GM19324 (cell line): ENCODE measurements around the gene NFAM1.

Experiments
- ATAC-seq: cut with Tn5 transposase; IDR thresholded peaks from one replicate; pipeline ENCODE4 v1.9.1; 2021; ENCODE audit warnings: mild to moderate bottlenecking, moderate library complexity; ENCODE audit not compliant: unreplicated experiment, low FRiP score

NFAM1 gene

GRCh38 chr22:42439821-42440674 is 7.8 kb upstream of the NFAM1 start:
- ATAC-seq: no peak

DNA sequence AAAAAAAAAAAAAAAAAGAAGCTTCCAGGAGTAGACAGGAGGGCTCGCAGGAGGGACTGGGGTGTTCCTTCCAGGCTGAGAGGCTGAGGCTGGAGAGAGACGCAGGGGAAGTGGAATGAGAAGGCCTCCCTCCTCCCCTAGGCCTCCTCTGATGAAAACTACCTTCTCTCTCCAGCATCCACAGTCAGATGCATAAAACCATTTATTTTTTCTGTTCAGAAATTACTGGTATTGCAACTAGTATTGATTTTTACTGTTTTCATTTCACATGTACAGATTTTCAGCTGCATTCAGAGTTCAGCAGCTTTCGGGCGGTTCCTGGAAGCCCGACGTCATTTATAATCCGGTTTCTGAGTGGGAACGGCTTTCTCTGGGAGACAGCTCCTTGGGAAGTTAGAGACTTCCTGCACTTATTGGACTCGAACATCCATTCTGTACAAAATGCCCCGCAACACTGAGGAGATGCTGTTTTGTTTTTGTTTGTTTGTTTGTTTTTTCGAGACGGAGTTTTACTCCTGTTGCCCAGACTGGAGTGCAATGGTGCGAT is 6.9 kb upstream of the NFAM1 start:
- ATAC-seq: no peak

DNA sequence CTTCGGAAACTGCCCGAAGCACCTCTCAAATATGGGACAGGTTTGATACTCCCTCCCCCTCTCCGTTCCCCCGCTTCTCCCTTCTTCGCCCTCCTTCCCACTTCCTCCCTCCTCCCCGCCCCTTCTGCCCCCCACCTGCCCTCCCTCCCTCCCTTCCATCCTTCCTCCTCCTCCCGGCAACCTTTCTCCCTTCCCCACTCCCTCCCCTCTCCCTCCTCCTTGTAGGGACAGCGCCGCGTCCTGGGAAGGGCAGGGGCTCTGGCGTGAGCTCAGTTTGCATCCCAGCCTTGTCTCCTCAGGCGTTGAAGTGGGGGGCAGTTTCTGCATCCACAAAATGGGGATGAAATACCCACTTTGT is 6.1 kb upstream of the NFAM1 start:
- no peak for ATAC-seq

GRCh38 chr22:42437488-42438292 is 5.5 kb upstream of the NFAM1 start:
- no peak for ATAC-seq

GRCh38 chr22:42436404-42436803 is 4.2 kb upstream of the NFAM1 start:
- no peak for ATAC-seq

DNA sequence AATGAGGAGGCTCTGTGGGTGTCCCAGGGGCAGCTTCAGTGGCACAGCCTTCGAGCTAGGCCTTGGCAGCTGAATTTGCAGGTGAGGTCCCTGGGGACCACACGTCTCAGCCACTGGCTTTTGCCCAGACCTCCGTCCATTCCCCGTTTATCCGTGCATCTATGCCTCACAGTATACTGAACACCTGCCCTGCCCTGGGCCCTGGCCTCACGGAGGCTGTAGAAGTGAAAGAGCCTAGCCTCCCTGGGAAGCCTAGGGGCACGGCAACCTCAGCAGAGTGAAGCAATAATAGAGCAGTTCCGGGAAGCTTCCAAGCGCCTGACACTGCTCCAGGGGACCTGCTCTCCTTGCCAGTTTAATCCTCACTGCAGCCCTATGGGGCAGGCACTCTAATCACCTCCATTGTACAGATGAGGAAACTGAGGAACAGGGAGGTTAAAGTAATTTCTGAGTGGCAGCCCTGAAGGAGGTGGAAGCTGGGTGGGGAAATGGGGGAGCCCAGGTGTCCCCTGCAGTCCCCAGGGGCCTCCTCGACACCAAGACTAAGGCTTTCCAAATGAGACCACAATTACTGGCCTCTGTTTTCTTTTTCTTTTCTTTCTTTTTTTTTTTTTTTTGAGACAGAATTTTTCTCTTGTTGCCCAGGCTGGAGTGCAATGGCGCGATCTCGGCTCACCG is 2.7 kb upstream of the NFAM1 start:
- no peak for ATAC-seq

- ATAC-seq: no peak
Measured at GRCh38 chr22:42433754-42434682, 1.8 kb upstream of the NFAM1 start.

- ATAC-seq: no peak
Measured at GRCh38 chr22:42432818-42433217, 615 bp upstream of the NFAM1 start.

DNA sequence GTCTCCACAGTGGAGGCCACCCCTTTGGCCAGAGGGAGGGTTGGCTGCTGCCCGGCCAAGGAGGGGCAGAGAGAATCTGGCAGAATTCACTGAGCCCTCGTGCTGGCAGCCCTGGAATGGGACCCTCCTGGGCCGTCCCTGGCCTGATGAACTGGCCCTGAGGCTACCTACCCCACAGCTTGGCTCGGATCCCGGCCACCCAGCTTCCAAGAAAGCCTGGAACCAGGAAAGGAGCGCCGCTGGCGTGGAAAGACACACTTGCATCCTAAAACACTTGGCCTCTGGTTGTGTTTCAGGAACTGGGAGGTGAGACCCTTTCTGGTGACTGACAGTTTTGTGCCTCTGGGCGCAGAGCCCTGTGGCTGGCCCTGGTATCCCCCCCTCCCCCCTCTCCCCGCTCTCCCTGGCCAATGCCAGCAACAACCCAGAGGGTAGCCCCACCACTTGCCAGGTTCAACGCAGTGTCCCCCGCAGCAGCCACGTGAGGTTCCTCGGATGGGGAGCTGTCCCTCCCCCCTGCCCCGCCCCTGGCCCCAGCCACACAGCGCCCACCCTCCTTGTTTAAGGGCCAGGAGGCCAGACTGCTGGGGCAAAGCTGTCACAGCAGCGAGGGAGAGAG is 693 bp downstream of the NFAM1 start:
- no peak for ATAC-seq

GRCh38 chr22:42430528-42431125 is 1.6 kb downstream of the NFAM1 start:
- ATAC-seq: no peak

DNA sequence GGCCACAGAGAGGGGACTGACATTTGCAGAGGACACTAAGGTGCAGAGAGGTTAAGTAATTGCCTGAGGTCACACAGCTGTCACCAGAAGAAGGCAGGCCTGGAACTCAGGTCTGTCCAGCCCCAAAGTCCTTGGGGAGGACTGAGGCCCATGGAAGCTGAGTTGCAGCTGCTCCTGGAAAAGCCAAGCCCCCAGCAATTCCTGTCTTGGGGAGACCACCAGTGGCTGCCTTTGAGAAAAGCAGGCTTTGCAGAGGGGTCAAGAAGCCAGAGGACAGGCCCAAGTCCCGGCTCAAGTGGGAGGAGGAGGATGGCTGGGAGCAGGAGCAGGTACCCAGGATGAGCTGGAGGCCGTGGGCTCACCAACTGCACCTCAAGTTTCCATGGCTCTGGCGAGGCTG is 3.4 kb downstream of the NFAM1 start:
- ATAC-seq: no peak

DNA sequence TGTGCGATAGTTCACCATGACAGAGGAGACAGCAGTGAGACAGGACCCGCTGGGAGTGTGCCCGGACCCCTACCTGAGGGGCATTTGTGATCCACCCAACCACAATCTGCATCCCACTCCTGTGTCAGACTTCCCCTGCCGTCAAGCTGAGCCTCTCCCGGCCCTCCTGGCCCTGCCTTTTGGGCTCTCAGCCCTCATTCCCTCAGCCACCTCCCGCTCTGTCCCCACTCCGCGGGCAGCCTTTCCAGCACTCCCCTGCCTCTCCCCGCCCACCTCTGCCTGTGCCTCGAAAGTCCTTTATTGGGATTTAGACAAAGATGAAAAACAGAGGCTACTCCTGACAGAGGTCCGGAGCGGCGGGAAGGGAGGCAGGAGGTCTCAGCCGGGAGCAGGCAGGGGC is 4.2 kb downstream of the NFAM1 start:
- ATAC-seq: no peak

- no peak for ATAC-seq
Measured at GRCh38 chr22:42427167-42427566, 5.0 kb downstream of the NFAM1 start.

GRCh38 chr22:42425989-42426355 is 6.2 kb downstream of the NFAM1 start:
- no peak for ATAC-seq

DNA sequence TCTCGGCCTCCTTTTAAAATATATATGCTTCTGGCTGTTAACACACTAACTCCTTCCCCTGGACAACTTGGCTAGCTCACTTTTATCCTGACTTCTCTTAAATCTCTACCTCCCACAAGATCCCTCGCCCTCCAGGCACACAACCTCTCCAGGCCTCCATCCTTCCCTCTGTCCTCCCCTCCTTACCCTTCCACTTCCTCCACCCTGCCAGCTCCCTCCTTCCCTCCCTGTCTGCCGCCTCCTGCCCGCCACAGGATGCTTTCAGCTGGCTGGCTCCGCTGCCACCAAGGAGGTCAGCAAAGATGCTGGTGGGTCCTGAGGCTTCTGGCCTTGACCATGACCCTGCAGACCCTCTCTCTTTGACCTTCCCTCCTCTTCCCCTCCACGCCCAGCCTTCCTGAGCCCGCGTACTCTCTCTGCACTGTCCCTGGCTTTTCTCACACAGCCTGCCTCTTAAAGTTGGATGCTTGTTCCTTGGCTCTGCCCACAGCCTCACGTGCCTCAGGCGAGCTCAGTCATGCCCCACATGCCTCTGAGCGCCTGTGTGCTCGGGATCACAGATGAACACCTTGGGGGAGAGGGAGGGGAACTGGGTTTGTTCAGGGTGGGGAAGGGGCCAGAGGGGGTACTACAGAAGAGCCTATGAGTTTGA is 6.7 kb downstream of the NFAM1 start:
- no peak for ATAC-seq

DNA sequence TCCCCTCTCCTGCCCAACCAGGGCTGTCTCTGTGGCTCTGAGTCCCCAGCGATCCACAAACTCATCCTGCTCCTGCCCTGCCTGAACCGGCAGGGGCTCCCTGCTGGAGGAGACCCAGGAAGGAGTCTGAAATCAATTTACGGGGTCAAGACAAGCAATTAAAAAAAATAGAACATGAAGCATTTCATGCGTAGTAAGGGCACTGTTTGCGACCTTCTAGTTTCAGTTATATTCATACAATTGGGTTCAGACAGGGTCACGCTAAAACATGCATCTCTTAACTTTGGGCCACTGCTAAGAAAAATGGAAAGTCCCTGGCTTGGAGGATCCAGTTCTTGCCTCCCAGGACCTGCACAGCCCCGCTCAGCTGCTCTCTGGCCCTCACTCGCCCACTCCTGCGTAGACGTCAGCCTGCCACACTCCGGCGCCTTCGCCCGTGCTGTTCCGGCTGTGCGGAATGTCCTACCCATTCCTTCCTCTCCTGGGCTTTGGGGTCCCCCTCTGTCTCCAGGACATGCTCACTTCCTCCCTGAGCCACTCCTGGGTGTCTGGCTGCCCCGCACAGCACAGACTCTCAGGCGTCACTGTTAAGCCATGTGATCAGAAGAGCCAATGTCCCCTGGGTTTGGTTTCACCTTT is 12.8 kb downstream of the NFAM1 start:
- ATAC-seq: no peak

DNA sequence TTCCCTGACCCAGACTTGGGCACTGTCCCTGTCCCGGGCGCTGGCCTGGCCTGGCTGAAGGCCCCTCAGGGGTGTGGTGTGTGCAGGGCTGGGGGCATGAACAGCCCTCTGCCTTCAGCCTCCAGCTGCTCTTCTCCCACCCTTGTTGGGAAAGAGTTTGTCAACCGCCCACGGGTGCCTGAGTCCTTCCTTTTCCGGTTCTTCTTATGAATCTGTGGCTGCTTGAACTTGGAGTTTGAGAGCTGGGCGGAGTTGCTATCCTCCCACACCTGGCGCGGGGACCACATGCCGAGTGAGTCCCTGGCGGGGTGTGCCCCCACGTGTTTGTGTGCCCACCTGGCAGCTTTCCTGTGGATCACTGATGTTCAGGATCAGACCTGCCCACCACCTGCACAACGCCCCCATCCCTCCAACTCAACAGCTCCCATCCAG is 13.4 kb downstream of the NFAM1 start:
- no peak for ATAC-seq

- ATAC-seq: no peak
Measured at GRCh38 chr22:42417645-42418305, 14.4 kb downstream of the NFAM1 start.
